ENCODE results near the gene MGLL. TPM values are rescaled to one million over a fixed set of nuclear protein-coding genes. Genes with fewer than 3 reads are reported as not detected.

MGLL gene
- total RNA-seq, 6 experiments from 2014 or later = 97.0 to 168 (median 115) TPM

DNA sequence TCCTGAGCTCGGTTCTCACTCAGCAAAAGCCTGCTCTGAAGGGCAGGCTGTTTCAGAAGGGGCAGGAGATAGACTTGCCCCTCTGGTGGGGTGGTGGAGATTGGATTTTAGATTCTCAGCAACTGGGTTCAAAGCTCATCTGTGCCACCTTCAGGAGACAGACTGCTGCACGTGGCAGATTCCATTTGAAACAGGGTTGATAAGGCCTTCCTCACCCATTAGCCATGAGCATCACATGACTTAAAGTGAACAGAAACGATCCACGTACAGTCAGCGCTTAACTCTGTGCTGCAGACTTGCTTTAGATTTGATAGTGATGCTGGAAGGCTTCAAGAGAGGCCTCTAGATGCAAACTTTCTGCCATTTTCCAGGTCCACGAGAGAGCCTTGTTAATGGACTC is 35.0 kb upstream of the MGLL start:
- Histone ChIP-seq H3K9me3 (no peaks in the 10 kb centered on the region), H3K27me3 (no peaks in the 10 kb centered on the region), H3K36me3 (no peaks in the 10 kb centered on the region), H3K4me3 (no peak overlapping the region), H3K27ac (no peak overlapping the region), H3K4me1 (no peaks in the 10 kb centered on the region)
- intact Hi-C loops (cut with DNase I) = no loop called here
- WGBS (ENCODE audit: insufficient coverage, low coverage, low lambda C conversion rate, missing lambda C conversion rate) = 74% methylated on average over 5 of the region's 6 CpGs
- peak in 2 of 4 donors; percentile 36 to 47 for ATAC-seq
- TF ChIP-seq, protein P1, sequence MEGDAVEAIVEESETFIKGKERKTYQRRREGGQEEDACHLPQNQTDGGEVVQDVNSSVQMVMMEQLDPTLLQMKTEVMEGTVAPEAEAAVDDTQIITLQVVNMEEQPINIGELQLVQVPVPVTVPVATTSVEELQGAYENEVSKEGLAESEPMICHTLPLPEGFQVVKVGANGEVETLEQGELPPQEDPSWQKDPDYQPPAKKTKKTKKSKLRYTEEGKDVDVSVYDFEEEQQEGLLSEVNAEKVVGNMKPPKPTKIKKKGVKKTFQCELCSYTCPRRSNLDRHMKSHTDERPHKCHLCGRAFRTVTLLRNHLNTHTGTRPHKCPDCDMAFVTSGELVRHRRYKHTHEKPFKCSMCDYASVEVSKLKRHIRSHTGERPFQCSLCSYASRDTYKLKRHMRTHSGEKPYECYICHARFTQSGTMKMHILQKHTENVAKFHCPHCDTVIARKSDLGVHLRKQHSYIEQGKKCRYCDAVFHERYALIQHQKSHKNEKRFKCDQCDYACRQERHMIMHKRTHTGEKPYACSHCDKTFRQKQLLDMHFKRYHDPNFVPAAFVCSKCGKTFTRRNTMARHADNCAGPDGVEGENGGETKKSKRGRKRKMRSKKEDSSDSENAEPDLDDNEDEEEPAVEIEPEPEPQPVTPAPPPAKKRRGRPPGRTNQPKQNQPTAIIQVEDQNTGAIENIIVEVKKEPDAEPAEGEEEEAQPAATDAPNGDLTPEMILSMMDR (IDR thresholded peaks at IDR 0.05) = peak in 1 of 4 donors; percentile 15
- TF ChIP-seq POLR2A (IDR thresholded peaks at IDR 0.05) = no peak
- no peak for DNase-seq

DNA sequence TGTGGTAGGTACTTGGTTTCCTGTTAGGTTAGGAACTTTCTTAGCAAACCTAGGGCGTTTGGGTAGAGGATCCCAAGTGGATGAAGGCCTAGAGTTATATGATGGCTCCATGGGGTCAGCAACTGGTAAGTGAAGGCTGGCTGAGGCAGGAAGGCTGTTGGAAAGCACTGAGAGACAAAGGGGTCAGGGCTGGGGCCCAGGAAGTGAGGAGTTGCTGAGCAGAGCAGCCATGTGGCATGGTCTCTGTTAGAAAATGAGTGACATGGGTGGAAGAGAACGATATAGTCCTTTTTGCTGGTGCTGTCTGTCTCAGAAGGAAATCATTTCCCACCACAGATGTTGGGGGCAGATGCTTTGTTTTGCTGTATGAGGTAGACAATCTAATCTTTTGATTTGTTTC is 34.5 kb upstream of the MGLL start:
- no peak overlapping the region for H3K27ac ChIP-seq
- H3K4me3 ChIP-seq = no peak overlapping the region
- no peaks in the 10 kb centered on the region for H3K9me3 ChIP-seq
- H3K4me1 ChIP-seq = no peaks in the 10 kb centered on the region
- intact Hi-C loops (cut with DNase I) = no loop called here
- DNase-seq (no peak), ATAC-seq (no peak)
- no peaks in the 10 kb centered on the region for H3K36me3 ChIP-seq
- TF ChIP-seq, protein P1 (IDR thresholded peaks at IDR 0.05) = no peak
- no peak for TF ChIP-seq POLR2A (IDR thresholded peaks at IDR 0.05)
- WGBS (ENCODE audit: insufficient coverage, low coverage, low lambda C conversion rate, missing lambda C conversion rate) = 70% methylated on average over 2 of the region's 2 CpGs
- no peaks in the 10 kb centered on the region for H3K27me3 ChIP-seq

DNA sequence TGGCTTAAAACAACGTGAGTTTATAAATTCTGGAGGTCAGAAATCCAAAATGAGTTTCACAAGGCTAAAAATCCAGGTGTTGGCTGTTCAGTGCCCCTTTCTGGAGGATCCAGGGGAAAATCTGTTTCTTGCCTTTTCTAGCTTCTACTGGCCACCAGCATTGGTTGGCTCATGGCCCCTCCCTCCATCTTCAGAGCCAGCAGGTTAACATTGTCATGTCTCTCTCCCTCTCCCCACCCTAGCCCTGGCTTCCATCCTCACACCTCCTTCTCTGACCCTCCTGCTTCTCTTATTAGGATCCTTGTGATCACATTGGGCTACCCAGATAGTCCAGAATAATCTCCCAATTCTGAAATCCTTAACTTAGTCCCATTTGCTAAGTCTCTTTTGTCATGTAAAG is 32.9 kb upstream of the MGLL start:
- H3K4me1 ChIP-seq = no peaks in the 10 kb centered on the region
- WGBS (ENCODE audit: insufficient coverage, low coverage, low lambda C conversion rate, missing lambda C conversion rate) = 29% methylated on average over 1 of the region's 1 CpG
- no peaks in the 10 kb centered on the region for H3K9me3 ChIP-seq

DNA sequence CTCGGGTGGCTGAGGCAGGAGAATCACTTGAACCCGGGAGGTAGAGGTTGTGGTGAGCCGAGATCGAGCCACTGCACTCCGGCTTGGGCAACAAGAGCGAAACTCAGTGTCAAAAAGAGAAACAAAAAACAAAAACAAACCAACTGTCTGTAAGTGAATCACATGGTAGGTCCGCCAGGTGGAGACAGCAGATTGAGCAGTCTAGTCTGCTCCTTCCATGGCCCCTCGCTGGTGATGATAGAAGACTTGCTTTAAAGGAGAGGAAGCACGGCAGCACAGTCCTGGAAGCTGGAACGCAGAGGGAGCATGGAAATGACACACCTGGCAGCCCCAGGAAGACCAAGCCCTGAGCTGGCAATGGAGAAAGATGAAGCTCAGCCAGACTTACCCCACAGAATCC is 31.4 kb upstream of the MGLL start:
- WGBS (ENCODE audit: insufficient coverage, low coverage, low lambda C conversion rate, missing lambda C conversion rate) = 89% methylated on average over 8 of the region's 10 CpGs
- no peaks in the 10 kb centered on the region for H3K4me1 ChIP-seq
- TF ChIP-seq POLR2A (IDR thresholded peaks at IDR 0.05) = no peak
- TF ChIP-seq, protein P1 (IDR thresholded peaks at IDR 0.05) = no peak
- no peaks in the 10 kb centered on the region for H3K27me3 ChIP-seq
- no peaks in the 10 kb centered on the region for H3K36me3 ChIP-seq
- intact Hi-C loops (cut with DNase I) = no loop called here
- no peak overlapping the region for H3K27ac ChIP-seq
- H3K4me3 ChIP-seq = no peak overlapping the region
- DNase-seq = no peak
- ATAC-seq = no peak
- no peaks in the 10 kb centered on the region for H3K9me3 ChIP-seq

More for the DNA sequence above, 32.9 kb upstream of the MGLL start:
- intact Hi-C loops (cut with DNase I) = no loop called here
- Histone ChIP-seq H3K27ac (no peak overlapping the region), H3K27me3 (no peaks in the 10 kb centered on the region), H3K4me3 (no peak overlapping the region), H3K36me3 (no peaks in the 10 kb centered on the region)
- no peak for DNase-seq
- TF ChIP-seq POLR2A (IDR thresholded peaks at IDR 0.05) = no peak
- TF ChIP-seq, protein P1 (IDR thresholded peaks at IDR 0.05) = no peak
- no peak for ATAC-seq

DNA sequence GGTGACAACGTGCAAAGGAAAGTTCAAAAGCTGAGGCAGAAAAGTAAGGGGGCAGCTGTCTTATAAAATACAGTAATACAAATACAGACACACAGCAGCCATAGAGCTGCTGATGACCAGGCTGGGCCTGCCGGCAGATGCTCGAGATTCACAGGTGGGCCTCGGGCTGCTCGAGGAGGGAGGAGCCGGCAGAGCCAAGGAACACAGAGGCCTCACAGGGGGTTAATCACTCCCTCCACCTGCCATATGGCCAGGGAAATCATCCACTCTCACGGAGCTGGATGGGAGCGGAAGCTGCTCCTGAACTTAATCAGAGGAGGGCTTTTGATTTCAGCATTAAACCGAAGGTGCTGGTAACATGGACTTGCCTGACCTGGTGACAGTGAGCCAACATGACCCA is 29.6 kb upstream of the MGLL start:
- Histone ChIP-seq H3K27me3 (no peaks in the 10 kb centered on the region), H3K27ac (no peak overlapping the region), H3K9me3 (no peaks in the 10 kb centered on the region), H3K4me3 (no peak overlapping the region), H3K4me1 (no peaks in the 10 kb centered on the region), H3K36me3 (no peaks in the 10 kb centered on the region)
- 79% methylated on average over 3 of the region's 9 CpGs for WGBS (ENCODE audit: insufficient coverage, low coverage, low lambda C conversion rate, missing lambda C conversion rate)
- intact Hi-C loops (cut with DNase I) = no loop called here
- no peak for TF ChIP-seq POLR2A (IDR thresholded peaks at IDR 0.05)
- TF ChIP-seq, protein P1 (IDR thresholded peaks at IDR 0.05) = no peak
- no peak for ATAC-seq
- DNase-seq = no peak

Measured in right lobe of liver (tissue), 6 donors.